ENCODE measurements around the gene BMP10. TPM values are rescaled to one million over a fixed set of nuclear protein-coding genes. Genes with fewer than 3 reads are reported as not detected.

The BMP10 gene
- total and polyA plus RNA-seq, 10 of the 15 experiments (the other 5 are each of a cell fraction or from before 2014, with no cell fraction given): 0.04 TPM; not detected in 9

GRCh38 chr2:68849579-68850030 is 21.6 kb downstream of the BMP10 start:
- no TSS peak for BruUV-seq (replicated peaks)
- Histone ChIP-seq H3K4me3 (no peak overlapping the region), H3K9ac (ENCODE audit: control insufficient read depth, insufficient read depth, low read length) (no peak overlapping the region), H3K27ac (ENCODE audit: control insufficient read depth, insufficient read depth) (no peak overlapping the region), H3K27me3 (replicated peaks in 1 of 2; ENCODE audit: control insufficient read depth in 2 of 2, insufficient read depth in 2 of 2, low read length in 1 of 2) (peaks cover 3 to 12% of the 10 kb centered on the region in 2 experiments; a peak in 3 of 4 replicates), H3K36me3 (ENCODE audit: control insufficient read depth in 2 of 2, insufficient read depth in 2 of 2, low read length in 1 of 2) (no peaks in the 10 kb centered on the region), H4K20me1 (ENCODE audit: control insufficient read depth, insufficient read depth) (no peaks in the 10 kb centered on the region), H3K79me2 (ENCODE audit: control insufficient read depth, insufficient read depth, low read length) (no peaks in the 10 kb centered on the region), H3K4me2 (ENCODE audit: control insufficient read depth, insufficient read depth) (no peak overlapping the region), H3K4me1 (ENCODE audit: control insufficient read depth, insufficient read depth, low read length) (no peaks in the 10 kb centered on the region), H3K9me3 (replicated peaks; ENCODE audit: control insufficient read depth, insufficient read depth, low read length) (no peaks in the 10 kb centered on the region), H2AFZ (ENCODE audit: control insufficient read depth, low read depth, low read length) (no peak overlapping the region)
- ChIA-PET SMC1A (ENCODE audit: uncharacterized antibody, unreplicated experiment) (interaction anchor here (1.4 kb wide), 1 partner anchor 34 kb away, joined by 3 read pairs; no protein-coding TSS in a partner anchor), CTCF (interaction anchor here (0.5 to 0.9 kb wide), 2 partner anchors 13 to 1806 kb away, joined by 3 read pairs; no protein-coding TSS in a partner anchor), POLR2A (no interaction called here), RAD21 (ENCODE audit: unreplicated experiment) (no interaction called here)
- DNase-seq (ENCODE audit: low read depth, low spot score) (no peak), FAIRE-seq (no peak), ATAC-seq (no peak)
- intact Hi-C loops (cut with micrococcal nuclease; ENCODE audit: unreplicated experiment): no loop called here
- WGBS (ENCODE audit: insufficient coverage, insufficient replicate concordance, low lambda C conversion rate, missing lambda C conversion rate): 53% methylated on average over 4 of the region's 4 CpGs
- no peak for TF ChIP-seq WRNIP1 (IDR thresholded peaks at IDR 0.05; ENCODE audit: borderline replicate concordance, low read depth, low read length)
- no peak for TF ChIP-seq ZZZ3 (IDR thresholded peaks at IDR 0.05; ENCODE audit: control insufficient read depth, insufficient read length, low read depth)
- no peak for TF ChIP-seq PKNOX1 (IDR thresholded peaks at IDR 0.05)
- no peak for TF ChIP-seq HDAC2 (IDR thresholded peaks at IDR 0.05)
- TF ChIP-seq GABPA (IDR thresholded peaks at IDR 0.05; ENCODE audit: low read depth): no peak
- TF ChIP-seq ZSCAN29 (IDR thresholded peaks at IDR 0.05): no peak
- no peak for TF ChIP-seq FOXK2 (IDR thresholded peaks at IDR 0.05)
- TF ChIP-seq, protein P1, sequence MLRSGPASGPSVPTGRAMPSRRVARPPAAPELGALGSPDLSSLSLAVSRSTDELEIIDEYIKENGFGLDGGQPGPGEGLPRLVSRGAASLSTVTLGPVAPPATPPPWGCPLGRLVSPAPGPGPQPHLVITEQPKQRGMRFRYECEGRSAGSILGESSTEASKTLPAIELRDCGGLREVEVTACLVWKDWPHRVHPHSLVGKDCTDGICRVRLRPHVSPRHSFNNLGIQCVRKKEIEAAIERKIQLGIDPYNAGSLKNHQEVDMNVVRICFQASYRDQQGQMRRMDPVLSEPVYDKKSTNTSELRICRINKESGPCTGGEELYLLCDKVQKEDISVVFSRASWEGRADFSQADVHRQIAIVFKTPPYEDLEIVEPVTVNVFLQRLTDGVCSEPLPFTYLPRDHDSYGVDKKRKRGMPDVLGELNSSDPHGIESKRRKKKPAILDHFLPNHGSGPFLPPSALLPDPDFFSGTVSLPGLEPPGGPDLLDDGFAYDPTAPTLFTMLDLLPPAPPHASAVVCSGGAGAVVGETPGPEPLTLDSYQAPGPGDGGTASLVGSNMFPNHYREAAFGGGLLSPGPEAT (IDR thresholded peaks at IDR 0.05; ENCODE audit: low read depth): no peak
- no peak for TF ChIP-seq POLR2AphosphoS2 (IDR thresholded peaks at IDR 0.05; ENCODE audit: low read depth, low read length)
- no peak for TF ChIP-seq USF2 (IDR thresholded peaks at IDR 0.05; ENCODE audit: borderline replicate concordance, low read depth, low read length)
- no peak for TF ChIP-seq YY1 (IDR thresholded peaks at IDR 0.05; ENCODE audit: low read depth, low read length)
- TF ChIP-seq JUND (IDR thresholded peaks at IDR 0.05; ENCODE audit: low read depth, low read length): no peak
- in situ Hi-C loops (cut with MboI): no loop called here

All from GM12878 (cell line).